ENCODE data around the gene DSCAM.
A peak's percentile ranks its signal among the peaks of the same experiment; 100 is the strongest.
"Not testable (repeated sequence)": the region's sequence is repeated elsewhere in the genome, so short reads cannot be mapped to it uniquely, and the experiment has no call there.

Gene DSCAM, protein sequence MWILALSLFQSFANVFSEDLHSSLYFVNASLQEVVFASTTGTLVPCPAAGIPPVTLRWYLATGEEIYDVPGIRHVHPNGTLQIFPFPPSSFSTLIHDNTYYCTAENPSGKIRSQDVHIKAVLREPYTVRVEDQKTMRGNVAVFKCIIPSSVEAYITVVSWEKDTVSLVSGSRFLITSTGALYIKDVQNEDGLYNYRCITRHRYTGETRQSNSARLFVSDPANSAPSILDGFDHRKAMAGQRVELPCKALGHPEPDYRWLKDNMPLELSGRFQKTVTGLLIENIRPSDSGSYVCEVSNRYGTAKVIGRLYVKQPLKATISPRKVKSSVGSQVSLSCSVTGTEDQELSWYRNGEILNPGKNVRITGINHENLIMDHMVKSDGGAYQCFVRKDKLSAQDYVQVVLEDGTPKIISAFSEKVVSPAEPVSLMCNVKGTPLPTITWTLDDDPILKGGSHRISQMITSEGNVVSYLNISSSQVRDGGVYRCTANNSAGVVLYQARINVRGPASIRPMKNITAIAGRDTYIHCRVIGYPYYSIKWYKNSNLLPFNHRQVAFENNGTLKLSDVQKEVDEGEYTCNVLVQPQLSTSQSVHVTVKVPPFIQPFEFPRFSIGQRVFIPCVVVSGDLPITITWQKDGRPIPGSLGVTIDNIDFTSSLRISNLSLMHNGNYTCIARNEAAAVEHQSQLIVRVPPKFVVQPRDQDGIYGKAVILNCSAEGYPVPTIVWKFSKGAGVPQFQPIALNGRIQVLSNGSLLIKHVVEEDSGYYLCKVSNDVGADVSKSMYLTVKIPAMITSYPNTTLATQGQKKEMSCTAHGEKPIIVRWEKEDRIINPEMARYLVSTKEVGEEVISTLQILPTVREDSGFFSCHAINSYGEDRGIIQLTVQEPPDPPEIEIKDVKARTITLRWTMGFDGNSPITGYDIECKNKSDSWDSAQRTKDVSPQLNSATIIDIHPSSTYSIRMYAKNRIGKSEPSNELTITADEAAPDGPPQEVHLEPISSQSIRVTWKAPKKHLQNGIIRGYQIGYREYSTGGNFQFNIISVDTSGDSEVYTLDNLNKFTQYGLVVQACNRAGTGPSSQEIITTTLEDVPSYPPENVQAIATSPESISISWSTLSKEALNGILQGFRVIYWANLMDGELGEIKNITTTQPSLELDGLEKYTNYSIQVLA (N-terminal part only)

GRCh38 chr21:40846587-40847411, at the start of gene DSCAM:
Gene DSCAM (minus strand): TSS chr21:40847158. CDS start chr21:40846661, 497 bp downstream.
- no peak for DNase-seq

- not testable (repeated sequence) for DNase-seq
Observed at GRCh38 chr21:40895697-40896096, 48.7 kb upstream of the DSCAM start.

- no peak for DNase-seq
Observed at GRCh38 chr21:40886931-40887330, 40.0 kb upstream of the DSCAM start.

- no peak for DNase-seq
Observed at GRCh38 chr21:40886006-40886405, 39.0 kb upstream of the DSCAM start.

DNA sequence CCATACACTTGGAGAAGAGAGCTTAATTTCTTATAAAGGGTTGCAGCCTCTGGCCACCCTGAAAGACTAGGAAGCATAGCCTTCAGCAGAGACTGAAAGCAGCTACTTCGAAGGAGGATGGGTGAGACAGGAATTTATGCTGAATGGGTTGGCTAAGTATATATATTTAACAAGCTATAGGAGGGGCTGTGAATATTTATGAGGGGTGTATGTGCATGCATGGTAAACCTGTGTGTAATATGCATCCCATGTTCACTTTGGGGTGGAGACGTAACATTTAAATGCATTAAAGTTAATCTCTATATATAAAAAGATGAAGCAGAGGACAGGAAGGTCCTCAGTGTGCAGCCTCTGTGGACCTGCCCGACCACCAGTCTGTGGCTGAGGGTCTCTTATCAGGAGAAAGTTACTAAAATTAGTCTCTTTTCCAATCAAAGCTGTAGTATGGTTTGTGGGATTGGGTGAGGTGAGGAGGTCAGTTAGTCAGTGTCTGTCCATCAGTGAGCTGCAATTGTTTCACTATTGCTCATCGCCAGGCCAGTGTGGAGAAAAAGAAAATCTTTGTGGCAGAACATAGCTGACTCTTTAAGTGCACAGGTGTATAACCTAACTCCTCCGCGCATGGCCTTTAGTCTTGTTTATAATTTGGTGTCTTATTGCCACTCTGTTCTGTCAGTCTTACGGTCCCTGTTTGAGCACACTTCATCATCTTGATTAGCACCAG, 35.4 kb upstream of the DSCAM start:
- no peak for DNase-seq

GRCh38 chr21:40881767-40882166, 34.8 kb upstream of the DSCAM start:
- DNase-seq, result no peak

DNA sequence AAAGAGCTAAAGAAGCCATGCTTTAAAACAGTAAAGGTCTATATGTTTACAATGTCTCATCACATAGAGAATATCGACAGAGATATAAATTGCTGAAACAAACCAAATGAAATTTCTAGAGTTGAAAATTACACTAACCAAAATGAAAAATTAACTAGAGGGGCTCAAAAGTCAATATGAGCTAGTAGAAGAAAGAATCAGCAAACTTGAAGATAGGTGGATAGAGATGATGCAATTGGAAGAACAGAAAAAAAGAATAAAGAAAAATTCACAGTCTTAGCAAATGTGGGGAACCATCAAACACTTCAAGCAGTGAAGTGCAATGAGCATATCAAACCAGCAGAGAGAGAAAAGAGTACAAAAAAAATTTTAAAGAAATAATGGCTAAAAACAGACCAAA, 24.1 kb upstream of the DSCAM start:
- DNase-seq, result no peak

DNA sequence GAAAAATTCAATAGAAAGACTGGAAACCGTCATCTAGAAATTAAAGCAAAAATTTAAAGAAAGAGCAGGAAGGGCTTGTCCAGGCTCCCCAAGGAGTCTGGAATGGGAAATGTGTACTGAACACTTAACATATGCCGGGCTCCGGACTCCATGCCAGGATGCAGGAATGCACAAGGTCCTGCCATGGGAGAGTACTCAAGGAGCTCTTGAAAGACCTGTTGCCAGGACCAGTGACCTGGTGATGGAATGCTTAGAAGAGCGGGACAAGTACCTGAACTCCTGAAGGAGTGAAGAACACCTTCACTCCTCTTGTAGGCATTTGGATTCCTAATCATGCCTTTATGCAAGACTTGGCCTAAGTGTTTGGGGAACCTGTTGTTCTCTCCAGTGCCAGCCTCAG, 16.9 kb upstream of the DSCAM start:
- no peak for DNase-seq

DNA sequence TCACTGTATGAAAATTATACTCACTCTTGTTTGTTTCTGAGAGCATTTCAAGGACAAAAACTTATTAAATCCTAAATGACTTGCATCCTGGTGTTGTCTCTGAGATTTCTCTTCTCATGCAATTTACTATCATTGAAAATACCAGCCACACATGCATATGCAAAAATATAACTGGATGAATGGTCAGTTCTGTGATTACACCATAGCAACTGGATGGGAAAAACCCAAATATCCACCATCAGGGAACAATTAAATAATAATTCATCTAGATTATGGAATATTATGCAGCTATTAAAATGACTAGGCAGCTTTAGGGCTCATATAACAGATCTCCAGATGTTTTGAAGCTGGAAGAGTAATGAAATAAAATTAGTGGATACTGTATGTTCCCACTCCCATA, 11.6 kb upstream of the DSCAM start:
- no peak for DNase-seq

DNA sequence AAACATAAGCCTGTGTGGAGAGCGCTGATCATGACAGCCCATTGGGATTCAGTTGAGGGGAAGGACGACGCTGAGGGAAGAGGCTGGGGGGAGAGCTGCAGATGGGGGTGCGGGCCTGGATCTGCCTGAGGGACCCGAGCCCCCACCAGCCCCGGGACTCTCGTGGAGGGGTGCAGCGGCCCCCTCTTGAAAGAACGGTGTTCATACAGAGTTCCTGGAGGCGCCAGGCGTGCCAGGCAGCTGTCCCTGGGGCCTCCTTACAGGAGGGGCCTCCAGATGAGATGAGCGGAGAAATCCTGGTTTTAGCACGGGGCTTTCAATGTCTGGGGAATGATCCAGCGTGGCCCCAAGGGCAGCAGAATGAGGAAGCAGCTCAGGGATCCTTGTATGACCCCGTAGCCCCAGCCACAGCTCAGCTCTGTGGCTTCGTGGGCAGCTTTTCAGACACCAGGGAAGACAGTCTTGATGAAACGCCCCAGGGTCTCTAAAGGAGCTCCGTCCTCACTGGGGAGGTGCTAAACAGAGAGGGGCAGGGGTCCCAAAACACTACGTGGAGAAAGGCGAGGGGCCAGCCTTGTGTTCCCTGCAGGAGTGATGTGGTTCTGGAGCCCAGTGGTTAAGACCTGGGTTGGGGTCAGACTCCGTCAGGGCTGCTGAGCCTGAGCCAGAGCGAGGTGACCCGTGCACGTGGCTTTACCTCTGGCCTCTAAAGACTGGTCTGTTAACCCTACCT, 7.2 kb upstream of the DSCAM start:
- DNase-seq, result no peak

DNA sequence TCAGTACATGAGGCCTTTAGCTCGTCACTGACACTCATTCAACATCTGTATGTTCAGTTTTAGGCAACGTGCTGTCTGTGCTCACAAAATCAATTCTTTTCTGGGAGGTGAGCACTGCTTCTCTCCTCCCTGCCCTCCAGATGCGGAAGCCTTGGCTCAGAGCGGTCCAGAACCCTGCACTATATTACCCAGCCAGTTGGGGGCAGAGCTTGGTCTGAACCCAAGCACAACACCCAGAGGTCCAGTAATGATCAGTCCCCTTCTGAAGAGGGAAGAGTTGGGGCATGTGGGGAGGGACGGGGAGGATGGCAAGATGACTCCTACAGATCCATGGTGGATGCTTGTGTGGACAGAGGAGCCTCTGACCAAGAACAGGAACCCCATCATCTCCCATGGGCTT, 5.6 kb upstream of the DSCAM start:
- no peak for DNase-seq

DNA sequence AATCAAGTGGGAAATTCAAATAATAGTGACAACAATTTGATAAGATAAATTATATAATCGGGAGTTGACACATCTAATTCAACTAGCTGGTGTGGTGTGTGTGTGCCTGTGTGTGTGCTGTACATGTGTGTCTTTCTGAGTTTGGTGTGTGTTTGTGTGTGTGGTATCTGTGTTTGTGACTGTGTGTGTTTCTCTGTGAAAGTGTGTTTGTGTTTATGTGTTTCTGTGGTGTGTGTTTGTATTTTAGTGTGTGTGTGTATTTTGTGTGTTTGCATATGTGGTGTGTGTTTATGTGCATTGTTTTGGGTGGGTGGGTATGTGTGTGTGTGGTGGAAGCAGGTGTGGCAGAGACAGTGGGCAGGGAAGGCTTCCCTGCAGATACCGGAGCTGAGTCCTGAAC, 4.8 kb upstream of the DSCAM start:
- DNase-seq, result no peak

DNA sequence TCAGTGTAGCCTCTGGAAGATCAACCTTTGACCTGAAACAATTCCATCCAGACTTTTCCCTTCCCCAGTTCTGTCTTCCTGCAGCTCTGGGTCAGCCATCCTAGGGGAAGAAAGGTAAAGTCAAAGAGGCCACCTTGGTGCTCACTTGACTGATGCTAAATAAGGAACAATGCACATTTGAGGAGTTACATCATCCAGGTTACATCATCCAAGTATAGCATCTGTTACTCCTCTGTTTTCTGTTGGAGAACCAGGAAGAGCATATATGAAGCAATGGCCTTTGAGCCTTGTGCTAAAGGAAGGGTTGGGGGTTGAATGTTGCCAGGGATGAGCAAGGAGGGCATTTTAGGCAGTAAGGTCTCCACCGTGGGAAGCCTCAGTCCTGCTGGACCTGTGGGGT, 3.1 kb upstream of the DSCAM start:
- DNase-seq, result no peak

DNA sequence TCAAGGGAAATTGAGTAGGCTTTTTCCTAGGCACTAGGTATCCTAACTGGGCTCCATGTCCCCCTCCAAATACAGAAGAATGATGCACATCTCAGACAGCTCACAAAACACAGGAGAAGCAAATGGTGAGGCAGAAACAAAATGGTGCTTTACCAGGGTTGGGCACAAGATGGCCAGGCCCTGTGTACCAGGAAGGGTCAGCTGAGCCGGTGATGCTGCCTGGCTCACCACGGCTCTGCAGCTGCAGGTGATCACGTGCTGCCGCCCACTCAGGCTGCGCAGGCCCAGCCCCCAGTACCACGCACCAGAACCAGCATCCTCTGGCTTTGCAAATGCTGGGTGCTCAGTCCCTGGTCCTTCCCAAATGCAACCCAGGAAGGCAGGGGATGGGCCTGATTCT, 993 bp upstream of the DSCAM start:
- no peak for DNase-seq

GRCh38 chr21:40846103-40846502, 855 bp downstream of the DSCAM start:
- no peak for DNase-seq

GRCh38 chr21:40845441-40845995, 1.4 kb downstream of the DSCAM start:
- DNase-seq, result no peak

GRCh38 chr21:40844935-40845334, 2.0 kb downstream of the DSCAM start:
- DNase-seq, result no peak

- DNase-seq, result no peak
Observed at GRCh38 chr21:40842197-40842552, 4.8 kb downstream of the DSCAM start.

DNA sequence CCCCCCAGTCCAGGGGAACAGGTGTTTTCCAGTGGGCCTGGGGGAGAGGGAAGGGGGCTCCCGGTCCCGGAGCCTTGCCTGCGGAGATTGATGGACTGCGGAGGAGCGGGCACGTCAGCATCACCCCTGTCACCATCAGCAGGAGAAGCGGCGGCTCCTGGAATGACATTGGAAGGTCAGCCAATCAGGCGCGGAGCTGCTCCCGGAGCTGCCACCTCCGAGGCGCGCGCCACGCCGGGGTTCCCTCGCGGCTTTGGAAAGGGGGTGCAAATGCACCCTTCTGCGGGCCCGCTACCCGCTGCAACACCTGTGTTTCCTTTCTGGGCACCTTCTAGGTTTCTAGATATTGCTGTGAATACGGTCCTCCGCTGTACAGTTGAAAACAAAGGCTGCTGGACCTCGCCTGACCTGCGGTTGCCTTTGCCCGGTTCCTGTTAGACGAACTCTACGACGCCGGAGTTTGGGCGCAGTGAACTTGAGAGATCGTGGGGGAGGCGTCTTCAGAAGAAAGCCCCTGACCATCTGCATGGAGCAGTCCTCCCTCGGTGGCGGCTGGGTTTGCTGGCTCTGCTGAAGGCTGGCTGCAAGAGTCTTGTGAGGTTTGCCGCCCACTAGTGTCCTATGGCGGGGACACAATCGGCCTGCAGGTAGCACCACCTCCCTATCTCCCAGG, 5.3 kb downstream of the DSCAM start:
- DNase-seq, result peak; percentile 32

GRCh38 chr21:40840401-40841125, 6.4 kb downstream of the DSCAM start:
- DNase-seq, result no peak
